ENCODE results near the gene SMC2. TPM values are rescaled to one million over a fixed set of nuclear protein-coding genes. Genes with fewer than 3 reads are reported as not detected.

SMC2 gene
- total RNA-seq (2014; rRNA removed; shearing (Covaris generic)) (56.4 and 76.6 TPM in 2 replicates), total RNA-seq (2022) (87.4 and 89.3 TPM in 2 replicates), Bru-seq, nascent RNA (percentile 94 among the genes with signal in this experiment), BruChase-seq, experiment 1, labeled RNA remaining after a 6-hour chase (percentile 97 among the genes with signal in this experiment), BruChase-seq, experiment 2, labeled RNA remaining after a 2-hour chase (percentile 95 among the genes with signal in this experiment)
- long read RNA-seq, full-length matches to known transcripts = 89 of 225 reads
- long read RNA-seq, partial matches to known transcripts = 19 of 225 reads
- long read RNA-seq, other reads (novel, unspliced or antisense) = 117 of 225 reads

- CTCF ChIA-PET (ENCODE audit: unreplicated experiment) = interaction anchor here (1.0 kb wide), 1 partner anchor 8 kb away, joined by 3 read pairs; no protein-coding TSS in a partner anchor
- peak; percentile 93 for DNase-seq (ENCODE audit: low spot score)
- Histone ChIP-seq H3K4me2 (ENCODE audit: low read length) (peak within 1 kb of the TSS; percentile 99), H3K36me3 (ENCODE audit: insufficient read depth, low read length) (peaks cover 34% of the 10 kb centered on the region), H3K9me2 (ENCODE audit: insufficient read depth, low read length) (no peaks in the 10 kb centered on the region), H3K9me3 (ENCODE audit: low read length) (no peaks in the 10 kb centered on the region), H2AFZ (ENCODE audit: low read length) (peak within 1 kb of the TSS; percentile 84), H3K4me1 (ENCODE audit: insufficient read depth, low read length, poor library complexity, severe bottlenecking) (peaks cover 52% of the 10 kb centered on the region), H4K20me1 (ENCODE audit: insufficient read depth, low read length) (no peaks in the 10 kb centered on the region; the same call in 1 of the 2 replicates), H3K27ac (ENCODE audit: low read depth, low read length, poor library complexity, severe bottlenecking) (peak within 1 kb of the TSS; percentile 82), H3K79me2 (ENCODE audit: insufficient read depth, low read depth, low read length) (peaks cover 62% of the 10 kb centered on the region), H3K4me3 (ENCODE audit: low read depth, low read length, poor library complexity, severe bottlenecking) (peak within 1 kb of the TSS; percentile 85)
- intact Hi-C loops (cut with micrococcal nuclease; ENCODE audit: unreplicated experiment) = loop anchor here (5.0 kb wide), 1 partner anchor 653 kb away; the partner anchor contains the start of gene NIPSNAP3A
- BruUV-seq (replicated peaks) = no TSS peak
- TF ChIP-seq CTCF (conservative IDR thresholded peaks at IDR 0.05; ENCODE audit: low read length) = no peak
- no peak for TF ChIP-seq EZH2phosphoT487 (IDR thresholded peaks at IDR 0.05; ENCODE audit: borderline replicate concordance, low read depth, low read length)
- POLR2A ChIA-PET = interaction anchor here (0.6 to 2.1 kb wide), 19 partner anchors 8 to 1151 kb away, joined by 3 to 18 read pairs (median 3); partner anchors contain the start of gene NIPSNAP3A
Observed at GRCh38 chr9:104093647-104094533, at the start of gene SMC2. SMC2 (plus strand) TSS chr9:104094309; CDS start chr9:104095385, 1,076 bp downstream.

- H4K20me1 ChIP-seq (ENCODE audit: insufficient read depth, low read length) = no peaks in the 10 kb centered on the region
- H3K9me2 ChIP-seq (ENCODE audit: insufficient read depth, low read length) = no peaks in the 10 kb centered on the region
- no peak overlapping the region for H3K27ac ChIP-seq (ENCODE audit: low read depth, low read length, poor library complexity, severe bottlenecking)
- no peak overlapping the region for H3K4me3 ChIP-seq (ENCODE audit: low read depth, low read length, poor library complexity, severe bottlenecking)
- intact Hi-C loops (cut with micrococcal nuclease; ENCODE audit: unreplicated experiment) = no loop called here
- H3K4me2 ChIP-seq (ENCODE audit: low read length) = no peak overlapping the region
- H2AFZ ChIP-seq (ENCODE audit: low read length) = no peak overlapping the region
- no peaks in the 10 kb centered on the region for H3K4me1 ChIP-seq (ENCODE audit: insufficient read depth, low read length, poor library complexity, severe bottlenecking)
- TF ChIP-seq EZH2phosphoT487 (IDR thresholded peaks at IDR 0.05; ENCODE audit: borderline replicate concordance, low read depth, low read length) = no peak
- TF ChIP-seq CTCF (conservative IDR thresholded peaks at IDR 0.05; ENCODE audit: low read length) = no peak
- H3K79me2 ChIP-seq (ENCODE audit: insufficient read depth, low read depth, low read length) = no peaks in the 10 kb centered on the region
- DNase-seq (ENCODE audit: low spot score) = no peak
- no peaks in the 10 kb centered on the region for H3K9me3 ChIP-seq (ENCODE audit: low read length)
- CTCF ChIA-PET (ENCODE audit: unreplicated experiment) = no interaction called here
- H3K36me3 ChIP-seq (ENCODE audit: insufficient read depth, low read length) = no peaks in the 10 kb centered on the region
- POLR2A ChIA-PET = interaction anchor here (0.5 kb wide), 1 partner anchor 1459 kb away, joined by 3 read pairs; no protein-coding TSS in a partner anchor
- BruUV-seq (replicated peaks) = no TSS peak
Observed at GRCh38 chr9:104068546-104068945, 25.6 kb upstream of the SMC2 start.

All from OCI-LY7 (cell line).